Epidermal melanocyte (primary cell): Measurements from ENCODE around the gene GDA.

Source experiments
- DNase-seq: peaks from one replicate; pipeline ENCODE4 v3.0.0; 2011; ENCODE audit warnings: low spot score; ENCODE audit not compliant: insufficient read length

The GDA gene

GRCh38 chr9:72149231-72149975 is at the start of gene GDA:
GDA (plus strand) TSS chr9:72149440; CDS start chr9:72149560, 120 bp downstream.
- DNase-seq: no peak

GRCh38 chr9:72102520-72102919 is 46.7 kb upstream of the GDA start:
- DNase-seq: no peak

GRCh38 chr9:72113056-72113455 is 36.2 kb upstream of the GDA start:
- no peak for DNase-seq

GRCh38 chr9:72119853-72120252 is 29.4 kb upstream of the GDA start:
- no peak for DNase-seq

GRCh38 chr9:72124947-72125346 is 24.3 kb upstream of the GDA start:
- DNase-seq: no peak

GRCh38 chr9:72127753-72128152 is 21.5 kb upstream of the GDA start:
- no peak for DNase-seq

GRCh38 chr9:72128526-72128925 is 20.7 kb upstream of the GDA start:
- DNase-seq: no peak

GRCh38 chr9:72129271-72130156 is 19.7 kb upstream of the GDA start:
- DNase-seq: no peak

GRCh38 chr9:72130321-72130720 is 18.9 kb upstream of the GDA start:
- DNase-seq: no peak

- DNase-seq: no peak
Observed at GRCh38 chr9:72131206-72131605, 18.0 kb upstream of the GDA start.

GRCh38 chr9:72132052-72132451 is 17.2 kb upstream of the GDA start:
- no peak for DNase-seq

GRCh38 chr9:72133365-72134035 is 15.7 kb upstream of the GDA start:
- DNase-seq: no peak

GRCh38 chr9:72134801-72135200 is 14.4 kb upstream of the GDA start:
- DNase-seq: no peak

- no peak for DNase-seq
Observed at GRCh38 chr9:72137697-72138365, 11.4 kb upstream of the GDA start.

- no peak for DNase-seq
Observed at GRCh38 chr9:72139226-72139625, 10.0 kb upstream of the GDA start.

- no peak for DNase-seq
Observed at GRCh38 chr9:72140586-72140985, 8.7 kb upstream of the GDA start.

GRCh38 chr9:72141484-72141883 is 7.8 kb upstream of the GDA start:
- no peak for DNase-seq

- DNase-seq: no peak
Observed at GRCh38 chr9:72144756-72145492, 4.3 kb upstream of the GDA start.

GRCh38 chr9:72145733-72146505 is 3.3 kb upstream of the GDA start:
- DNase-seq: no peak

- DNase-seq: no peak
Observed at GRCh38 chr9:72147676-72148075, 1.6 kb upstream of the GDA start.
